Activated naive CD4-positive, alpha-beta T cell treated with anti-CD3 and anti-CD28 coated beads, Interleukin-2, amount 10 ng/mL, durations not matched to agents 7 days and 5 days (primary cell): ENCODE results near the gene HBS1L.

Experiments used
- CTCF ChIA-PET: fragments of 350-600 bp; sonication (Branson Sonifier 250); formaldehyde crosslinking; loops from one replicate; lab custom pipeline; 2021; ENCODE audit warnings: antibody characterized with exemption; lab: Charles Lee
- DNase-seq: peaks from one replicate; pipeline ENCODE4 v3.0.0-alpha.2; 2020
- H3K27ac Mint-ChIP-seq: one replicate; pipeline ENCODE4 v1.8.0; 2021; ENCODE audit warnings: mild to moderate bottlenecking, moderate library complexity, mixed read lengths
- H3K27me3 Mint-ChIP-seq: one replicate; pipeline ENCODE4 v1.8.0; 2021; ENCODE audit warnings: mild to moderate bottlenecking, mixed read lengths
- H3K36me3 Mint-ChIP-seq: one replicate; pipeline ENCODE4 v1.8.0; 2021; ENCODE audit warnings: mixed read lengths
- H3K4me1 Mint-ChIP-seq: one replicate; pipeline ENCODE4 v1.8.0; 2021; ENCODE audit warnings: mixed read lengths
- H3K4me3 Mint-ChIP-seq: one replicate; pipeline ENCODE4 v1.8.0; 2021; ENCODE audit warnings: mild to moderate bottlenecking, moderate library complexity, mixed read lengths
- H3K9me3 Mint-ChIP-seq: one replicate; pipeline ENCODE4 v1.8.0; 2021; ENCODE audit warnings: mixed read lengths

The HBS1L gene

GRCh38 chr6:134936931-134937330 is 117.7 kb downstream of the HBS1L start:
- DNase-seq: no peak

GRCh38 chr6:134936476-134936875 is 118.1 kb downstream of the HBS1L start:
- CTCF ChIA-PET: interaction anchor here (1.2 kb wide), 1 partner anchor 24 kb away, joined by 3 read pairs; no protein-coding TSS in a partner anchor
- peaks cover 11% of the 10 kb centered on the region for H3K4me1 Mint-ChIP-seq
- no peak overlapping the region for H3K27ac Mint-ChIP-seq
- no peak for DNase-seq
- H3K36me3 Mint-ChIP-seq: no peaks in the 10 kb centered on the region
- H3K27me3 Mint-ChIP-seq: no peaks in the 10 kb centered on the region
- H3K9me3 Mint-ChIP-seq: no peaks in the 10 kb centered on the region
- H3K4me3 Mint-ChIP-seq: no peak overlapping the region

More at GRCh38 chr6:134936931-134937330, 117.7 kb downstream of the HBS1L start:
- Mint-ChIP-seq H3K36me3 (no peaks in the 10 kb centered on the region), H3K27me3 (no peaks in the 10 kb centered on the region), H3K4me3 (no peak overlapping the region), H3K4me1 (peaks cover 11% of the 10 kb centered on the region), H3K27ac (no peak overlapping the region), H3K9me3 (no peaks in the 10 kb centered on the region)
- CTCF ChIA-PET: no interaction called here

- Mint-ChIP-seq H3K4me1 (peaks cover 11% of the 10 kb centered on the region), H3K9me3 (no peaks in the 10 kb centered on the region), H3K36me3 (no peaks in the 10 kb centered on the region), H3K27me3 (no peaks in the 10 kb centered on the region), H3K4me3 (no peak overlapping the region), H3K27ac (no peak overlapping the region)
- no peak for DNase-seq
- CTCF ChIA-PET: no interaction called here
Observed at GRCh38 chr6:134934793-134935485, 119.7 kb downstream of the HBS1L start.

DNA sequence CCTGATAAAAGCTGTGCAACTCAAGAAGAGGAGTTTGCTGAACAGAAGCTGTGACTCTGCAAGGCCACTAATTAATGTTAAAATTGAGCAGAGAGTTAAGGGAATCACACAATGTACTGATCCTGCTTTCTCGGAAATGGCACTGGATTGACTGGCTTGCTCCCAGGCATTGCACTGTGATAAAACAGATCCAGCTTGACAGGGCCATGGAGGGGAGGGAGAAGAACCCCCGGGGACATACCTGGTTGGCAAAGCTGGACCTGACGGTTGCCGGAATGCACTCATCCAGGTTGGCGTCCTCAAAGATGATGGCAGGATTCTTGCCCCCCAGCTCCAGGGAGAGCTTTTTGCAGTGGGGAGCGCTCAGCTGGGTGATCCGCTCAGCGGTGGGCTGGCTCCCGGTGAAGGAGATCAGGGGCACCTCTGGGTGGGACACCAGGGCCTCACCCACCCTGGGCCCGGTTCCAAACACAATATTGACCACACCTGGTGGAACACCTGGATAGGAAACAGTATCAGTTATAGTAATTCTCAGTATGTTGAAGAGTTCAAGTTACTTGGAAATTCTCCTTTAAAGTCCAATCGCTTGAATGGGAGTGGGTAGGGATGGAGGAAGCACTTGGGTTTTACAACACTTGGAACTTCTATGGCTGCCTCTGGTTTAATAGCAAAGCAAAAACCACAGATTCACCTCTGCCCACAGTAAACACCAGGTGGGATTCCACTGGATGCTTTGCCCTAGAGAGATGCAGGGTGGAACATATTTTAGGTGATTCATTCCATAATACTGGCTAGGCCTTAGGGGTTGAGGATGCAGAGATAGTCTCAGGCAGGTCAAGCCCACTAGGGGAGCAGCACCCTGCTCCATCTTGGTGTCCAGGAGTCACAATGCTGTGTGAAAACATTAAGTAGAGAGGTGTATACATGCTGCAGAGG is 121.8 kb downstream of the HBS1L start:
- Mint-ChIP-seq H3K4me1 (peaks cover 3% of the 10 kb centered on the region), H3K9me3 (no peaks in the 10 kb centered on the region), H3K4me3 (no peak overlapping the region)

GRCh38 chr6:134932098-134932497 is 122.5 kb downstream of the HBS1L start:
- no peak overlapping the region for H3K4me3 Mint-ChIP-seq
- DNase-seq: no peak
- H3K27me3 Mint-ChIP-seq: no peaks in the 10 kb centered on the region
- CTCF ChIA-PET: interaction anchor here (0.6 to 1.4 kb wide), 3 partner anchors 9 to 108 kb away, joined by 3 to 7 read pairs (median 3); no protein-coding TSS in a partner anchor
- no peaks in the 10 kb centered on the region for H3K36me3 Mint-ChIP-seq
- H3K4me1 Mint-ChIP-seq: peaks cover 6% of the 10 kb centered on the region
- no peak overlapping the region for H3K27ac Mint-ChIP-seq
- no peaks in the 10 kb centered on the region for H3K9me3 Mint-ChIP-seq

More for the DNA sequence above, 121.8 kb downstream of the HBS1L start:
- Mint-ChIP-seq H3K27me3 (no peaks in the 10 kb centered on the region), H3K27ac (no peak overlapping the region), H3K36me3 (no peaks in the 10 kb centered on the region)
- CTCF ChIA-PET: interaction anchor here (1.0 to 1.4 kb wide), 2 partner anchors 8 to 109 kb away, joined by 3 to 7 read pairs; no protein-coding TSS in a partner anchor
- no peak for DNase-seq

GRCh38 chr6:134930463-134930862 is 124.2 kb downstream of the HBS1L start:
- no peak for DNase-seq
- H3K4me3 Mint-ChIP-seq: no peak overlapping the region
- no peaks in the 10 kb centered on the region for H3K9me3 Mint-ChIP-seq
- H3K4me1 Mint-ChIP-seq: peaks cover 6% of the 10 kb centered on the region
- no peaks in the 10 kb centered on the region for H3K36me3 Mint-ChIP-seq
- H3K27ac Mint-ChIP-seq: no peak overlapping the region
- H3K27me3 Mint-ChIP-seq: no peaks in the 10 kb centered on the region
- CTCF ChIA-PET: interaction anchor here (0.6 to 1.8 kb wide), 3 partner anchors 10 to 51 kb away, joined by 3 read pairs; no protein-coding TSS in a partner anchor

- DNase-seq: no peak
- H3K27me3 Mint-ChIP-seq: no peaks in the 10 kb centered on the region
- CTCF ChIA-PET: interaction anchor here (0.6 to 3.4 kb wide), 2 partner anchors 11 to 776 kb away, joined by 4 to 16 read pairs; no protein-coding TSS in a partner anchor
- no peak overlapping the region for H3K4me3 Mint-ChIP-seq
- H3K36me3 Mint-ChIP-seq: no peaks in the 10 kb centered on the region
- peaks cover 6% of the 10 kb centered on the region for H3K4me1 Mint-ChIP-seq
- H3K9me3 Mint-ChIP-seq: no peaks in the 10 kb centered on the region
- no peak overlapping the region for H3K27ac Mint-ChIP-seq
Observed at GRCh38 chr6:134928151-134928900, 126.3 kb downstream of the HBS1L start.

- no peak overlapping the region for H3K27ac Mint-ChIP-seq
- DNase-seq: no peak
- H3K4me1 Mint-ChIP-seq: peaks cover 6% of the 10 kb centered on the region
- CTCF ChIA-PET: interaction anchor here (3.4 kb wide), 1 partner anchor 14 kb away, joined by 16 read pairs; no protein-coding TSS in a partner anchor
- no peak overlapping the region for H3K4me3 Mint-ChIP-seq
- H3K36me3 Mint-ChIP-seq: no peaks in the 10 kb centered on the region
- no peaks in the 10 kb centered on the region for H3K27me3 Mint-ChIP-seq
- no peaks in the 10 kb centered on the region for H3K9me3 Mint-ChIP-seq
Observed at GRCh38 chr6:134925800-134926199, 128.8 kb downstream of the HBS1L start.

GRCh38 chr6:134921721-134922261 is 132.8 kb downstream of the HBS1L start:
- H3K4me1 Mint-ChIP-seq: no peaks in the 10 kb centered on the region
- no peak overlapping the region for H3K27ac Mint-ChIP-seq
- H3K27me3 Mint-ChIP-seq: no peaks in the 10 kb centered on the region
- DNase-seq: no peak
- CTCF ChIA-PET: interaction anchor here (3.2 kb wide), 1 partner anchor 19 kb away, joined by 16 read pairs; no protein-coding TSS in a partner anchor
- no peaks in the 10 kb centered on the region for H3K9me3 Mint-ChIP-seq
- H3K4me3 Mint-ChIP-seq: no peak overlapping the region
- H3K36me3 Mint-ChIP-seq: no peaks in the 10 kb centered on the region

DNA sequence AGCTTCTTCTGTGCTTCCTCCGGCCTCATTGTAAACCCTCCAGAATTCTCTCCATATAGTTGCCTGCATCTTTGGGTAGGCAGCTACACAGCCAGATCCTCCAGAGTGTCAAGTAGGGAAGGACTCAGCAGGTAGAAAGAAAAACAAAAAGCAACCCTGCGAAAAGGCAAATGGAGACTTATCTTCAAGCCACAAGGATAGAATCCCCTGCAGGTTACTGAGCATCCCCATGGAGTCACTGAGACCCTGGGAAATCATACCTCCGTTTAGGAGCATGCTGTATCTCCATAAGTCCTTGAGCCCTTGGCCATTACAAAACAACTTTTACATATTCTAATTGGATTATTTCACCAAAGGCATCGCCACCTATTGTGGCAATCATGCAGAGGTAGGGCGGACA is 133.3 kb downstream of the HBS1L start:
- no peak for DNase-seq
- no peaks in the 10 kb centered on the region for H3K27me3 Mint-ChIP-seq
- H3K36me3 Mint-ChIP-seq: no peaks in the 10 kb centered on the region
- no peak overlapping the region for H3K4me3 Mint-ChIP-seq
- no peaks in the 10 kb centered on the region for H3K9me3 Mint-ChIP-seq
- H3K27ac Mint-ChIP-seq: no peak overlapping the region
- CTCF ChIA-PET: interaction anchor here (3.2 kb wide), 1 partner anchor 20 kb away, joined by 16 read pairs; no protein-coding TSS in a partner anchor
- no peaks in the 10 kb centered on the region for H3K4me1 Mint-ChIP-seq

- no peak for DNase-seq
- no peaks in the 10 kb centered on the region for H3K36me3 Mint-ChIP-seq
- CTCF ChIA-PET: interaction anchor here (1.1 to 3.2 kb wide), 2 partner anchors 21 to 26 kb away, joined by 3 to 16 read pairs; no protein-coding TSS in a partner anchor
- H3K4me3 Mint-ChIP-seq: no peak overlapping the region
- H3K9me3 Mint-ChIP-seq: no peaks in the 10 kb centered on the region
- H3K27ac Mint-ChIP-seq: no peak overlapping the region
- H3K4me1 Mint-ChIP-seq: no peaks in the 10 kb centered on the region
- H3K27me3 Mint-ChIP-seq: no peaks in the 10 kb centered on the region
Observed at GRCh38 chr6:134920422-134920821, 134.2 kb downstream of the HBS1L start.

GRCh38 chr6:134918418-134918961 is 136.1 kb downstream of the HBS1L start:
- H3K36me3 Mint-ChIP-seq: no peaks in the 10 kb centered on the region
- H3K27me3 Mint-ChIP-seq: no peaks in the 10 kb centered on the region
- CTCF ChIA-PET: interaction anchor here (1.1 to 3.2 kb wide), 4 partner anchors 13 to 795 kb away, joined by 3 to 16 read pairs (median 4); no protein-coding TSS in a partner anchor
- H3K9me3 Mint-ChIP-seq: no peaks in the 10 kb centered on the region
- H3K4me1 Mint-ChIP-seq: no peaks in the 10 kb centered on the region
- no peak for DNase-seq
- H3K4me3 Mint-ChIP-seq: no peak overlapping the region
- H3K27ac Mint-ChIP-seq: peak overlapping the region; percentile 34

DNA sequence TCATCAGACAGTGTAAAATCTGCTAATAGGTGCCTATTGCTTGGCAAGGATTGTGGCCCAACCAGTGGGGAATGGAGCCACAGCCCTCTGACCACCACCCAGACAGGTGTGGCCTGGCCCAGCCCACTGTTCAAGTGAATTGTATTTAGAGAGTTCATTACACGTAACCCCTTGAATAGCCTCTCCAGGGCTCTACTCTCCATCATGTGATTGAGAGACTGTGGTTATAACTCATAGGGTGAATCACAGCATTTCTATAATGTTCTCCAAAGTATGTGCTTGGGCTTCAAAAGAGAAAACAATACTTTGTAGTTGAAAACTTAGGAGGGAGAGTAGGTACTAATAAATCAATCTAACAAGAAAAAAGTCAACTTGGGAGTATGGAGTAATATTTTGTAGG is 143.1 kb downstream of the HBS1L start:
- no peaks in the 10 kb centered on the region for H3K4me1 Mint-ChIP-seq
- CTCF ChIA-PET: interaction anchor here (1.4 kb wide), 1 partner anchor 30 kb away, joined by 3 read pairs; no protein-coding TSS in a partner anchor
- no peak overlapping the region for H3K27ac Mint-ChIP-seq
- DNase-seq: no peak
- H3K9me3 Mint-ChIP-seq: no peaks in the 10 kb centered on the region
- H3K4me3 Mint-ChIP-seq: no peak overlapping the region
- H3K36me3 Mint-ChIP-seq: no peaks in the 10 kb centered on the region
- peaks cover 21% of the 10 kb centered on the region for H3K27me3 Mint-ChIP-seq
